GM12878 (cell line): ENCODE measurements around the gene CTRB2.

Experiments used
- ATF7 ChIP-seq: fragments of 450-650 bp; IDR thresholded peaks from 2 replicates; pipeline ENCODE4 v1.6.1; 2016; ENCODE audit warnings: low read depth, mild to moderate bottlenecking
- CBX3 ChIP-seq: fragments of 200-600 bp; sonication (generic); IDR thresholded peaks from 2 replicates; pipeline ENCODE4 v1.6.1; 2016; ENCODE audit warnings: low read depth, borderline replicate concordance
- CTCF ChIP-seq, 3 experiments: IDR thresholded peaks in 2 of 3; conservative IDR thresholded peaks in 1 of 3; 2 replicates each; pipeline ENCODE4 v1.5.1; 2011; ENCODE audit warnings: low read depth in 3 of 3, low read length in 3 of 3, mild to moderate bottlenecking in 3 of 3, control low read depth in 2 of 3, moderate library complexity in 2 of 3, inconsistent platforms in 1 of 3, mixed read lengths in 1 of 3; ENCODE audit not compliant: control insufficient read depth in 2 of 3, insufficient read depth in 1 of 3; ENCODE audit errors: extremely low read depth in 1 of 3
- DPF2 ChIP-seq: fragments of 450-650 bp; IDR thresholded peaks from 2 replicates; pipeline ENCODE4 v1.6.1; 2017; ENCODE audit warnings: mild to moderate bottlenecking
- ETV6 ChIP-seq, 2 experiments: fragments of 450-650 bp in 1 of 2; IDR thresholded peaks in 1 of 2; conservative IDR thresholded peaks in 1 of 2; 2 replicates each; pipeline ENCODE4 v1.6.1; 2014; ENCODE audit warnings: antibody characterized with exemption in 1 of 2, borderline replicate concordance in 1 of 2, low read depth in 1 of 2, mild to moderate bottlenecking in 1 of 2, moderate library complexity in 1 of 2
- EZH2 ChIP-seq: IDR thresholded peaks from 2 replicates; pipeline ENCODE4 v1.6.1; 2012; ENCODE audit warnings: low read depth, mild to moderate bottlenecking, control low read depth, inconsistent platforms, low read length, borderline replicate concordance; ENCODE audit not compliant: control insufficient read depth
- IRF4 ChIP-seq: IDR thresholded peaks from 2 replicates; pipeline ENCODE4 v1.6.1; 2011; ENCODE audit warnings: low read depth, low read length
- MXI1 ChIP-seq: fragments of 150-350 bp; IDR thresholded peaks from 2 replicates; pipeline ENCODE4 v1.6.1; 2011; ENCODE audit warnings: low read depth, mild to moderate bottlenecking, inconsistent platforms, low read length, improper control_type of control experiment
- POLR2A ChIP-seq: IDR thresholded peaks from 2 replicates; pipeline ENCODE4 v1.6.1; 2011; ENCODE audit warnings: low read depth, mild to moderate bottlenecking, low read length
- RFX5 ChIP-seq: IDR thresholded peaks from 2 replicates; pipeline ENCODE4 v1.6.1; 2011; ENCODE audit warnings: low read depth, low read length, improper control_type of control experiment
- SIN3A ChIP-seq: IDR thresholded peaks from 2 replicates; pipeline ENCODE4 v1.6.1; 2012; ENCODE audit warnings: low read depth, low read length, improper control_type of control experiment
- ZNF274 ChIP-seq: IDR thresholded peaks from one replicate; pipeline ENCODE4 v1.8.0; 2011; ENCODE audit not compliant: insufficient read length, insufficient read depth

DNA sequence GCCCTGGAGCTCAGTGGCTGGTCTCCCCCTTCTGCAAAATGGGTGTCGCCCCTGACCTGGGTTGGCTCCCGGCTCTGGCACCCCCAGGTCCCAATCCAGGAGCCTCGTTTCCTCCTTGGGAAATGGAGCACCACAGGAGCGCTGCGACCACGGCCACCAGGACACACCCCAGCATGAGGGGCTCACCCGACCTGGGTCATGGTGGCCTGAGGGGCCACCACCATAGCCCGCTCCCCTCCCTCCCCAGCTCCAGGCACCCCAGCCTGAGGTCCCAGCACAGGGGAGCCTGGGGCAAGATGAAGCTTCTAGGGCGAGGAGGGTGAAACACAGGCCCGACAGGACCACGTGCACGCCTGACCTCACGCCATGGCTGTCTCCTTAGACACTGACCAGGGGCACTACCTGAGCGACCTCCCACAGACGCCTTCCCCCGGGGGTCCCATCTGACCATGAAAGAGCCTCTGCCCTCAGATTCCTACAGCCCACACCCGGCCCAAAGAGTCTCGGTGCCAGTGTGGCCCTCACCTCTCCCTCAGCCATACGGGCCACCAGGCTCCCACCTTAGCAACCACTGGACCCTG lies 32.7 kb upstream of the CTRB2 start:
- no peak for TF ChIP-seq MXI1
- TF ChIP-seq EZH2, result no peak
- TF ChIP-seq POLR2A, result no peak
- no peak for TF ChIP-seq RFX5
- TF ChIP-seq ATF7, result no peak
- no peak for TF ChIP-seq SIN3A
- TF ChIP-seq CBX3, result no peak
- no peak for TF ChIP-seq CTCF (IDR thresholded peaks at IDR 0.05 in 2 of 3, conservative IDR thresholded peaks at IDR 0.05 in 1 of 3; ENCODE audit: control insufficient read depth in 2 of 3, extremely low read depth in 1 of 3, insufficient read depth in 1 of 3, low read depth in 3 of 3, low read length in 3 of 3)
- TF ChIP-seq DPF2, result no peak
- no peak for TF ChIP-seq IRF4
- TF ChIP-seq ZNF274, result no peak
- TF ChIP-seq ETV6 (conservative IDR thresholded peaks at IDR 0.05 in 1 of 2, IDR thresholded peaks at IDR 0.05 in 1 of 2; ENCODE audit: borderline replicate concordance in 1 of 2, low read depth in 1 of 2), result no peak
